K562 treated with DMSO at 1 percent for 12 hours (cell line): ENCODE data around the gene SIVA1. TPM values are rescaled to one million over a fixed set of nuclear protein-coding genes. Genes with fewer than 3 reads are reported as not detected.

Experiments
- total RNA-seq: library from RNA; unstranded; fragments of 300-600 nt; gene quantifications from 2 replicates; pipeline ENCODE4 v1.2.3, GENCODE V29; 2022; ENCODE audit not compliant: insufficient read depth

Gene SIVA1
- 106 and 187 TPM in 2 replicates for total RNA-seq

GRCh38 chr14:104752735-104753527 is at the start of gene SIVA1:
Gene SIVA1 (plus strand): TSS chr14:104753147. CDS start chr14:104753202, 55 bp downstream.

DNA sequence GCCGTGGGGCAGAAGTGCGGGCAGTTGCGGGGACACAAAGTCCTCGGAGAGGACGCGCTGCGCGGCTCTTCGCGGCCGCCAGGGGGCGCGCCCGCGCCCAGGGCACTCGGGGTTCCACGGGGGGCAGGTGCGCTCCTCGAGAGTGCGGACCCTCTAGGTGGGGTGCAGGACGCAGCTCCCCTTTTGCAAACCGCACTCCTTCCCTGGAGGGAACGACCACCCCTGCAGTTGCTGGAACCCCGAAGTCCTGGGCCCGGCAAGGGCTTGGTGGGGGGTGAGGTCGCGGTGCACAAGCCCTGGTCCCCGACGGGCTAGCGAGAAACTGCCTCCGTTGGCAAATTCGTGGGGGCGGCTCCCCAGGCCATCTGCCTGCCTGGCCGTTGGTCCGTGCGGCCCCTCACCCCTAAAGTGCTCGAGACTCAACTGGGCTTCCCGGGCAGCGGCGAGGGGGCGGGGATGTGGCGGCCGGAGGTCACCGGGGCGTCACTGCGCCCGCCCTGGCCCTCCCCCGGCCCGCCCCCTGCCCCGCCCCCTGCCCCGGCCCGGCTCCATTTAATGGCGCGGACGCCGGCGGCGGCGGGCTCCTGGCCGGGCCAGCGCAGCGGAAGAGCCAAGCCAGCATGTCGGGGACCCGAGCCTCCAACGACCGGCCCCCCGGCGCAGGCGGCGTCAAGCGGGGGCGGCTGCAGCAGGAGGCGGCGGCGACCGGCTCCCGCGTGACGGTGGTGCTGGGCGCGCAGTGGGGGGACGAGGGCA is 29.1 kb upstream of the SIVA1 start, which contains the start of gene ADSS1:
ADSS1 (plus strand) TSS at position 579 of the 756 bp plus-strand sequence; CDS start at position 621, 42 bp downstream.

GRCh38 chr14:104794993-104795780 is 42.2 kb downstream of the SIVA1 start, which contains the start of gene AKT1:
Gene AKT1 (minus strand): TSS chr14:104795748. CDS start chr14:104792643, 3,105 bp downstream.

GRCh38 chr14:104800771-104801519 is 48.0 kb downstream of the SIVA1 start, which contains the start of gene ZBTB42:
Gene ZBTB42 (plus strand): TSS chr14:104801101. CDS start chr14:104801198, 97 bp downstream.

Other genes with a start within 250 kb of the SIVA1 start
- not detected in 2 replicates for gene C14orf180, start 173.4 kb upstream of the SIVA1 start, total RNA-seq
- gene TMEM179, start 148.4 kb upstream of the SIVA1 start, total RNA-seq = not detected in 2 replicates
- gene INF2, start 63.5 kb upstream of the SIVA1 start, total RNA-seq = 12.3 and 14.8 TPM in 2 replicates
- 13.5 and 15.8 TPM in 2 replicates for gene ADSS1, start 28.9 kb upstream of the SIVA1 start, total RNA-seq
- 70.0 and 124 TPM in 2 replicates for gene AKT1, start 42.6 kb downstream of the SIVA1 start, total RNA-seq
- gene ZBTB42, start 48.0 kb downstream of the SIVA1 start, total RNA-seq = 4.5 and 7.4 TPM in 2 replicates
- gene CEP170B, start 112.1 kb downstream of the SIVA1 start, total RNA-seq = 2.6 and 8.0 TPM in 2 replicates
- gene PLD4, start 171.7 kb downstream of the SIVA1 start, total RNA-seq = not detected in 2 replicates
- gene AHNAK2, start 225.2 kb downstream of the SIVA1 start, total RNA-seq = 0.14 TPM in 1 of 2 replicates, not detected in the other
- 2.0 and 2.4 TPM in 2 replicates for gene CLBA1, start 232.6 kb downstream of the SIVA1 start, total RNA-seq